HG03064 (cell line): ENCODE results near the gene B4GALNT1.
"Not testable (repeated sequence)": the region's sequence is repeated elsewhere in the genome, so short reads cannot be mapped to it uniquely, and the experiment has no call there.

Experiments used
- ATAC-seq: cut with Tn5 transposase; IDR thresholded peaks from one replicate; pipeline ENCODE4 v1.9.1; 2021; ENCODE audit warnings: low read depth; ENCODE audit not compliant: unreplicated experiment

Gene B4GALNT1

DNA sequence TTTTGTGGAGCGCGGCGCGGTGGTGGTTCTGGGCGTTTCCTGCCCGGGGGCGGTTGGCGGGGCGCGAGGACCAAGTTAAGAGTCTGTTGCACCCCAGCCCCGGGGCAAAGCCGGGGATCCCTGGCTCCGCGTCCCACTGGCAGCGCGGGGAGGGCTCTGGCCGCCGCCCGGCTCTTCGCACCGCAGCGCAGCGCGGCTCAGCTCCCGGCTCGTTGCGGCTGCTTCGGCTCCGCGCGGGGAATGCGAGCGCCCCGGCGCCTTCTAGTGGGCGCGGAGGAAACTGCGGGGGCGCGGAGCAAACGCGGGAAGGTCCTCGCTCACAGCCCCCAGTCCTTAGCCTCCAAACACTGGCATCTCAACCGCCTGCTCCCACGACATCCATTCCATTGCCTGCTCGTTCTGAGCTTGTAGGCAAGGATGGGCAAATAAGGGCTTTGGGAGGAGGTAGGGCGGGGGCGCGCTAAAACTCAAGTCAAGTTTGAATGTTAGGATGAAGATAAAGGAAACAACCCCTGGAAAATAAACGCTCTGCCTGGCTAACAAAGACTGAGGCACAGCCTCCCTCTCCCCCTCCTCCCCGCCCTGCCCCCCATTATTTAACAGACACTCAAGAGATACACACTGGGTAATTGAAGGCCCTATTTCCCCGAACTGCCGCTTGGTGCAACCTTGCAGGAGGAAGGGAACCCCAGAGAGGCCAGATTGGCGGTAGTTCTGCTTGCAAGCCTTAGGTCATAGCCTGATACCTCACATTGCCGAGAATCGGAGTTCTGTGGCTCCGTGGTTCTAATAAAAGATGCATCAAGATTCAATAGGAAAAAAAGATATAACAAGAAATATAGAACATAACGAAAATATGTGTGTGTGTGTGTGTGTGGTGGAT is at the start of gene B4GALNT1:
Gene B4GALNT1 (minus strand): TSS at position 244 of the 883 bp plus-strand sequence. CDS start 1,069 bp downstream, outside the sequence.
- ATAC-seq = no peak

DNA sequence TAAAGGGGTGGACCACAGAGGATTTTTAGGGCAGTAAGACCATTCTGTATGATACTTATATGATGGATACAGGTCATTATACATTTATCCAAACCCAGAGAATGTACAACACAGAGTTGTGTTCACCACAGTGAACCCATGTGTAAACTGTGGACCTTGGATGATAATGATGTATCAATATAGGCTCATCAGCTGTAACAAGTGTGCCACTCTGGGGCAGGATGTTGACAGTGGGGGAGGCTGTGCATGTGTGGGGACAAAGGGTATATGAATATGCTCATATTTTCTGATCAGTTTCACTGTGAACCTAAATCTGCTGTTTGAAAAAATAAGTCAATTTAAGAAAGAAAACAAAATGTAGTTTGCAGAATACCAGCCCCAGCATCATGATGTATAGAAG is 46.7 kb upstream of the B4GALNT1 start:
- ATAC-seq = no peak

DNA sequence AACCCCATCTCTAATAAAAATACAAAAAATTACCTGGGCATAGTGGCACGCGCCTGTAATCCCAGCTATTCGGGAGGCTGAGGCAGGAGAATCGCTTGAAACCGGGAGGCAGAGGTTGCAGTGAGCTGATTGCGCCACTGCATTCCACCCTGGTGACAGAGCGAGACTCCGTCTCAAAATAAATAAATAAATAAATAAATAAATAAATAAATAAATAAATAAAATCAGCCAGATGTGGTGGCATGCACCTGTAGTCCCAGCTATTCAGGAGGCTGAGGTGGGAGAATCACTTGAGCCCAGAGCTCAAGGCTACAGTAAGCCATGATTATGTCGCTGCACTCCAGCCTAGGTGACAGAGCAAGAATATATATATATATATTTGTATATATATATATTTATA is 44.9 kb upstream of the B4GALNT1 start:
- not testable (repeated sequence) for ATAC-seq

DNA sequence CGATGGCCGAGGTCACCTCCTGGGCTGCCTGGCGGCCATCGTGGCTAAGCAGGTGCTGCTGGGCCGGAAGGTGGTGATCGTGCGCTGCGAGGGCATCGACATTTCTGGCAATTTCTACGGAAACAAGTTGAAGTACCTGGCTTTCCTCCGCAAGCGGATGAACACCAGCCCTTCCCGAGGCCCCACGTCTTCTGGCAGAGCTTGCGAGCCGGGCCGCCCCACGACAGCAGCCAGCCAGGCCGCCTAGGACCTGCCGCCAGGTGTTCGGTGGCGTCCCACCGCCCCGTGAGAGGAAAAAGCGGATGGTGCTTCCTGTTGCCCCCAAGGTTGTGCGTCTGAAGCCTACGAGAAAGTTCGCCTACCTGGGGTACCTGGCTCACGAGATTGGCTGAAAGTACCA is 41.7 kb upstream of the B4GALNT1 start:
- no peak for ATAC-seq

DNA sequence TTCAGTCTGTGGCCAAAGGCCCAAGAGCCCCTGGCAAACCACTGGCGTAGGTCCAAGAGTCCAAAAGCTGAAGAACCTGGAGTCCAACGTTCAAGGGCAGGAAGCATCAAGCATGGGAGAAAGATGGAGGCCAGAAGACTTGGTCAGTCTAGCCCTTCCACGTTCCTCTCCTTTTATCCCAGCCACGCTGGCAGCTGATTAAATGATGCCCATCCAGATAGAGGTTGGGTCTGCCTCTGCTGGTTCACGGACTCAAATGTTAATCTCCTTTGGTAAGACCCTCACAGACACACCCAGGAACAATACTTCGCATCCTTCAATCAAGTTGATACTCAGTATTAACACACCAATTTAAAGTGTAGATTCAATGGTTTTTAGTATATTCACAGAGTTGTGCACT is 39.8 kb upstream of the B4GALNT1 start:
- no peak for ATAC-seq

GRCh38 chr12:57671811-57672210 is 38.8 kb upstream of the B4GALNT1 start:
- not testable (repeated sequence) for ATAC-seq

GRCh38 chr12:57669691-57670090 is 36.7 kb upstream of the B4GALNT1 start:
- ATAC-seq = not testable (repeated sequence)

GRCh38 chr12:57666897-57667296 is 33.9 kb upstream of the B4GALNT1 start:
- ATAC-seq = no peak

GRCh38 chr12:57665066-57665820 is 32.2 kb upstream of the B4GALNT1 start:
- ATAC-seq = not testable (repeated sequence)

DNA sequence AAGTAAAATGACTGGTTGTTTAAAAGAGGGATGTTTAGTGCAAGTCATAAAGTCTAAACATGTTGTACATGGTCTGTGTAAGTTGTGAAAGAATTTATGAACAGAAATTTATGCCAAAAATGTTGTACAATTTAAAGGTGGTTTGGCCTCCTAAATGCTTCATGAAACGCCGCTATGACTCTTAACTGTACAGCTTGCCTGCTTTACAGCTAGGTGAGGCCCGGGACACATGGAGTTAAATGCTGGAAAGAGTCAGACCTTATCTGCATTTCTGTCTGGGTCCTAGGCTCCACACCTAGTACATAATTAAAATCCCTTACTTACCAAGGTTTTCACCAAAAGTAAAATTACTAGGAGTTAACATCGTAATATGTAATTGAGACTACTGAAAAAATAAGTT is 28.4 kb upstream of the B4GALNT1 start:
- no peak for ATAC-seq

DNA sequence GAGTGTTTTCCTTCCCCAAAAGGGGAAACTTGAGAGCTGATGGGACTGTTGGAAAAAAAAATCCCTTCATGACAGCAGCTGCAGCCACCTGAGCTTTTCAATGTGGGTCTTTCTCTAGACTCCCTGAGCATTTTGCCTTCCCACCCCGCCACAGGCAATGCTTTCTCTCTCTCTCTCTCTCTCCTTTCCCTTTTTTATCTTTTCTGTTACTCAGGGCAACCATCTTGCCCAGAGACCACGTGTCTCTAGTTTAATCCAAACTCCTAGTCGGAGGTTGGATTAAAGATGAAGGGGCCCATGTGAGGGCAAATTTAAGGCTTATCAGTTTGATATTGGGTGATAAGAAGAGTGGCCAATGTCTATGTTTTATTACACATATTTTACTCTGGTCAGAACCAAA is 25.9 kb upstream of the B4GALNT1 start:
- no peak for ATAC-seq

- no peak for ATAC-seq
Observed at GRCh38 chr12:57657744-57658143, 24.7 kb upstream of the B4GALNT1 start.

DNA sequence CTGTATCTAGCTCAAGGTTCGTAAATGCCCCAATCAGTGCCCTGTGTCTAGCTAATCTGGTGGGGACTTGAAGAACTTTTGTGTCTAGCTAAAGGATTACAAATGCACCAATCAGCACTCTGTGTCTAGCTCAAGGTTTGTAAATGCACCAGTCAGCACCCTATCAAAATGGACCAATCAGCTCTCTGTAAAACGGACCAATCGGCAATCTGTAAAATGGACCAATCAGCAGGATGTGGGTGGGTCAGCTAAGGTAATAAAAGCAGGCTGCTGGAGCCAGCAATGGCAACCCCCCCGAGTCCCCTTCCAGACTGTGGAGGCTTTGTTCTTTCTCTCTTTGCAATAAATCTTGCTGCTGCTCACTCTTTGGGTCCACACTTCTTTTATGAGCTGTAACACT is 23.4 kb upstream of the B4GALNT1 start:
- not testable (repeated sequence) for ATAC-seq

- ATAC-seq = no peak
Observed at GRCh38 chr12:57655541-57656240, 22.7 kb upstream of the B4GALNT1 start.

- no peak for ATAC-seq
Observed at GRCh38 chr12:57654042-57654441, 21.0 kb upstream of the B4GALNT1 start.

- not testable (repeated sequence) for ATAC-seq
Observed at GRCh38 chr12:57646659-57647049, 13.7 kb upstream of the B4GALNT1 start.

DNA sequence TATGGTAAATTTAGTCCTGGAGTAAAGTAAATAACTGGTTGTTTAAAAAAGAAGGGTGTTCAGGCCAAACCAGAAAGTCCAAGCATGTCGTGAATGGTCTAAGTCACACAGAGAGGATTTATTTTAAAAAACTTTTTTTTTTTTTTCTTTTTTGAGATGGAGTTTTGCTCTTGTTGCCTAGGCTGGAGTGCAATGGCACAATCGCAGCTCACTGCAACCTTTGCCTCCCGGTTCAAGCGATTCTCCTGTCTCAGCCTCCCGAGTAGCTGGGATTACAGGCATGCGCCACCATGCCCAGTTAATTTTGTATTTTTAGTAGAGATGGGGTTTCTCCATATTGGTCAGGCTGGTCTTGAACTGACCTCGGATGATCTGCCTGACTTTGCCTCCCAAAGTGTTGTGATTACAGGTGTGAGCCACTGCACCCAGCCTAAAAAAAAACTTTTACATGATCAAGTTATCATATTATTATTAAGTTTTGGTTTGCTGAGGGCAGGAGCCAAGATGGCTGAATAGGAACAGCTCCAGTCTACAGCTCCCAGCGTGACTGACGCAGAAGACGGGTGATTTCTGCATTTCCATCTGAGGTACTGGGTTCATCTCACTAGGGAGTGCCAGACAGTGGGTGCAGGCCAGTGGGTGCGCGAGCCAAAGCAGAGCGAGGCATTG is 13.1 kb upstream of the B4GALNT1 start:
- ATAC-seq = not testable (repeated sequence)

DNA sequence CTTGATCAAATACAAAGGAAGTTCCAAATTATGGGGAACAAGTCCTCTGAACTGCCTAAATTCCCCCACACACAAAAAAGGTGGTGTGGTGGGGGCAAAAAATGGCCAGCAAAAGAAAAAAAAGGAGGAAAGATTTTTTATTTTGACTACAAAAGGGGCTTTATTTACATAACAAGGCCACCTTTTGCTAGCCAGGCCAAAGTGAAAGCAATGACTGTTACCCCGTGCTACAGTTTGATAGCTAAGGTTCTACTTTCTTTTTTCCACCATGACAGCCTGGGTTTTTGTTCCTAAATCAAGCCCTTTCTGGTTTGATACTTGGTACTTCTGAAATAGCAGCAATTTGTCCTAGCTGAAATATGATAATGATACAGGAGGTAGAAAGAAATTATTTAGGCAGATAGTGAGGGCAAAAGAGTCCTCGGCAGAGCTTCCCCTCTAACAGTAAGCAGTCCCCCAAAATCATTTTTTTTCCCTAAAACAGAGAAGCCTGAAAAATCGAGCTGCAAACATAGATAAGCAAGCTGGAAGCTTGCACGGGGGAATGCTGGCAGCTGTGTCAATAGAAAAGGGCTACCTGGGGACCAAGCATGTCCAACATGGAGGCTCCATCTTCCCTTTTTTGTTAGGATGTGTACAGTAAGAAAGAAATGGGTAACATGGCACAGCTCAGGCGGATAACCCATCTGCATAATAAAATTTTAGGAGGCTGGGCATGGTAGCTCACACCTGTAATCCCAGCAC is 8.9 kb upstream of the B4GALNT1 start:
- ATAC-seq = no peak

DNA sequence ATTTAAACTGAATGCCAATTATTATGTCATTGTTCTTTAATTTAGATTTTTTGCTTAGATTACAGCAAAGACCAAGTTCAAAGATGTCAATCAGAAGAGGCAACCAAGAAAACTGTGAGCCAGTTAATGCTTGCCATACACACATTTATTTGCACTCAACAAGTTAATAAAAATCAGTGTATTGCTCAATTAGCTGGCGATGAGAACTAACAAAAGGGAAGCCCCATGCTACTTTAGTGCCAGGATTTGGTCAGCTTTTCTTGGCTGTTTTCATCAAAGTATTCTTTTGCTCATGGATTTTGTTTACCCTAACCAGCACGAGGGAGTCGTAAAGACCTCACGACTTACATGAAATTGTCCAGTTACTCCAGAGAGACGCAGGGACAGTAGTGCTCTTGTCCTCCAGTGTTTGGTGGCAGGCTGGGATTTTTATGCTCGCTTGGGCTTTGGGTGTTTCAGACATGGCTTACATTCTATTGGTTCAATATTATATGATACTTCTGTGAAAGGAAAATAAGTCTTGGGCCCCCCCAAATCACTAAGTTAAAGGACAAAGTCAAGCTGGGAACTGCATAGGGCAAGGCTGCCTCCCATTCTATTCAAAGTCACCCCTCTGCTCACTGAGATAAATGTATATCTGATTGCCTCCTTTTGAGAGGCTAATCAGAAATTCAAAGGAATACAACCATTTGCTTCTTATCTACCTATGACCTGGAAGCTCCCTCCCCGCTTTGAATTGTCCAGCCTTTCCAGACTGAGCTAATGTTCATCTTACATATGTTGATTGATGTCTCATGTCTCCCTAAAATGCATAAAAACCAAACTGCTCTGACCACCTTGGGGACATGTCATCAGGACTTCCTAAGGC is 7.4 kb upstream of the B4GALNT1 start:
- no peak for ATAC-seq
